GM04503 (cell line): ENCODE measurements around the gene PCP4L1.
A peak's percentile ranks its signal among the peaks of the same experiment; 100 is the strongest.
"Not testable (repeated sequence)": the region's sequence is repeated elsewhere in the genome, so short reads cannot be mapped to it uniquely, and the experiment has no call there.

Source experiments
- DNase-seq: peaks from one replicate; pipeline ENCODE4 v3.0.0-alpha.2; 2012; ENCODE audit warnings: low read depth

PCP4L1 gene

GRCh38 chr1:161258439-161259344 is at the start of gene PCP4L1:
TSS of gene PCP4L1 (plus strand) at chr1:161258745. CDS start at chr1:161258975, 230 bp downstream.
- no peak for DNase-seq

- no peak for DNase-seq
These were observed 48.6 kb upstream of the PCP4L1 start for GRCh38 chr1:161209790-161210409.

- no peak for DNase-seq
These were observed 44.2 kb upstream of the PCP4L1 start for GRCh38 chr1:161214369-161214768.

GRCh38 chr1:161215076-161215475 is 43.5 kb upstream of the PCP4L1 start, which contains the start of gene FCER1G:
TSS of gene FCER1G (plus strand) at chr1:161215295. CDS start at chr1:161215322, 27 bp downstream.
- no peak for DNase-seq

- DNase-seq, result peak; percentile 52
These were observed 41.4 kb upstream of the PCP4L1 start for GRCh38 chr1:161216945-161217712.

GRCh38 chr1:161217831-161218230 is 40.7 kb upstream of the PCP4L1 start:
- DNase-seq, result no peak

GRCh38 chr1:161218301-161219077 is 40.1 kb upstream of the PCP4L1 start:
- DNase-seq, result no peak

GRCh38 chr1:161219078-161219892 is 39.3 kb upstream of the PCP4L1 start:
- no peak for DNase-seq

GRCh38 chr1:161220002-161220401 is 38.5 kb upstream of the PCP4L1 start:
- DNase-seq, result no peak

GRCh38 chr1:161222175-161223019 is 36.1 kb upstream of the PCP4L1 start:
- no peak for DNase-seq

- no peak for DNase-seq
These were observed 34.5 kb upstream of the PCP4L1 start for GRCh38 chr1:161223805-161224694.

- DNase-seq, result not testable (repeated sequence)
These were observed 33.9 kb upstream of the PCP4L1 start for GRCh38 chr1:161224695-161225087.

- DNase-seq, result no peak
These were observed 33.4 kb upstream of the PCP4L1 start for GRCh38 chr1:161225178-161225533.

- peak; percentile 98 for DNase-seq
These were observed 32.8 kb upstream of the PCP4L1 start, which contains the start of gene TOMM40L for GRCh38 chr1:161225534-161226319. TSS of gene TOMM40L (plus strand) at chr1:161226060. CDS start at chr1:161226490, 430 bp downstream.

GRCh38 chr1:161226320-161226711 is 32.2 kb upstream of the PCP4L1 start:
- no peak for DNase-seq

- DNase-seq, result no peak
These were observed 31.8 kb upstream of the PCP4L1 start for GRCh38 chr1:161226759-161227158.

- no peak for DNase-seq
These were observed 31.2 kb upstream of the PCP4L1 start for GRCh38 chr1:161227196-161227871.
